ENCODE data around the gene RNF114. TPM values are rescaled to one million over a fixed set of nuclear protein-coding genes. Genes with fewer than 3 reads are reported as not detected.

Gene RNF114
- polyA plus RNA-seq, 3 donors = 66.1 to 86.6 (median 74.4) TPM

DNA sequence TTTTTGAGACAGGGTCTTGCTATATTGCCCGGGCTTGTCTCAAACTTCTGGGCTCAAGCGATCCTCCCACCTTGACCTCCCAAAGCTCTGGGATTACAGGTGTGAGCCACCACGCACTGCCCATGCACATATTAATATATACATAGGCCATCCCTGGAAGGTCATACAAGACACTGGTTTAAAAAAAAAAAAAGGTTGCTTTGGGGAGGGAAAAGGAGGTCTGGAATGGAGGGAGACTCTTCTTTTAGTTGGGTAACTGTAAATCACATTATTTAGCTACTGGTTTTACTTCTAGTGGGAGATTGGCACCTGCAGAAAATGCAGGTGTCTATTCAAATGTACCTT is 42.5 kb downstream of the RNF114 start:
- no peak for DNase-seq (ENCODE audit: extremely low read depth in 1 of 11, low read depth in 9 of 11, low spot score in 4 of 11)

DNA sequence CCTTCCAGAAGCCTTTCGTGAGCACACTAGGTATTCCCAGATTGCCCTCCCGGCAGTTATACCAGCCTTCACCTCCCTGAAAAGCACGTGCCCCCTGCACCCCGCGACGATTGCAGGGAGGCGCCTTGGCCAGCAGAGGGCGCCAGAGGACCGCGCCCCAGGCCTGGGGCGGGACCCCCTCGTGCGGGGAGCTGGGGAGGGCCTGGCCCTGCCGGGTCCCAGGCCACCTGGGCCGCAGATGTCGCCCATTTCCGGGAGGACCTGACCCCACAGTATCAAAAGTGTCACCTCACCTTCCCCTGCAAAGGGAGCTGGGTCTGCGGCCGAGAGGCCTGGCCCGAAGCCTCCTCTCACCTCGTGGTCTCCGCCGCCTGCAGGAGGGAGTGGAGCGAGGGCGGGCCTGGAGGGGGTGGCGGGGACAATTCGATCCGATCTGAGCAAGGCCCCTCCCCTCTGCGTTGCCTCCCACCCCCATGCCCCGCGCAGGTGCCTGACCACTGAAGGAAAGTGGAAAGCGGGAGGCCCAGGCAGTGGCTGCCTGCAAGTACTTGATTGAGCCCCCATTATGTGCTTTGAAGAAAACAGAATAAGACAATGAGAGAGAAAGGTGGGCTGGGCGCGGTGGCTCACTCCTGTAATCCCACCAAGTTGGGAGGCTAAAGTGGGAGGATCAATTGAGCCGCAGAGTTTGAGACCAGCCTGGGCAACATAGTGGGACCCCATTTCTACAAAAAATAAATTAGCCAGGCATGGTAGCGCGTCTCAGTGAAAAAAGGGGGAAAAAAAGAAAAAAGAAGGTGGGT is 43.0 kb downstream of the RNF114 start:
- DNase-seq (ENCODE audit: extremely low read depth in 1 of 11, low read depth in 9 of 11, low spot score in 4 of 11) = peak in 3 of 11 donors; percentile 31 to 46 (median 42)

DNA sequence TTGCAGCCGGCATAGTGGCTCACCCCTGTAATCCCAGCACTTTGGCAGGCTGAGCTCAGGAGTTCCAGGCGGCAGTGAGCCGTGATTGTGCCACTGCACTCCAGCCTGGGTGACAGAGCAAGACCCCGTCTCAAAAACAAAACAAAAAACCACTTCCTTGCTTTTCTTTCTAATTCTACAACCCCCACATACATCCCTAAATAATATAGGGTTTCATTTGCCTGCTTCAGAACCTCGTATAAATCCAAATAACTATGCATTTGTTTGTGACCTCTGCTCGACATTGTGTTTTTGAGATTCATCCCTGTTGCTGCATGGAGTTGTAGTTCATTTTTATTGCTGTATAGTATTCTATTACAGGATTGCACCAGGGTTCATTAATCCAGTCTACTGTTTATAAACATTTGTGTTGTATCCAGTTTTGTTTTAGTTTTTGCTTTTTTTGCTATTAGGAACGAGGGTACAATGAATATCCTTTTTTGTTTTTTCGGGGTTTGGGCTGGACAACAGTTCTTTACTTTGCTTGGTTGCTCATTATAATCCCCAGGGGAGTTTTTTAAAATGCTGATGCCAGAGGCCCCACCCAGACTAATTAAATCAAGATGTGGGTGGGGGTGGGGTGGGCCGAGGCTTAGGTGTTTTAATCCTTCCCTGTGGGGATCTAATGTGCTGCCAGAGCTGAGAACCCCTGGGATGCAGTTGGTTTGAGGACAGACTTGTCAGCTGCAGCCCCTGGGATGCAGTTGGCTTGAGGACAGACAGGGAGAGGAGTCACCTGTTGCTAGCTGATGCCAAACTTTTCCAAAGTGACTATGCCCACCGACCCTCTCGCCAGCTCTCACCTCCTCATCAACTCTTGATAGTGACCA is 44.2 kb downstream of the RNF114 start:
- DNase-seq (ENCODE audit: extremely low read depth in 1 of 11, low read depth in 9 of 11, low spot score in 4 of 11) = no peak

DNA sequence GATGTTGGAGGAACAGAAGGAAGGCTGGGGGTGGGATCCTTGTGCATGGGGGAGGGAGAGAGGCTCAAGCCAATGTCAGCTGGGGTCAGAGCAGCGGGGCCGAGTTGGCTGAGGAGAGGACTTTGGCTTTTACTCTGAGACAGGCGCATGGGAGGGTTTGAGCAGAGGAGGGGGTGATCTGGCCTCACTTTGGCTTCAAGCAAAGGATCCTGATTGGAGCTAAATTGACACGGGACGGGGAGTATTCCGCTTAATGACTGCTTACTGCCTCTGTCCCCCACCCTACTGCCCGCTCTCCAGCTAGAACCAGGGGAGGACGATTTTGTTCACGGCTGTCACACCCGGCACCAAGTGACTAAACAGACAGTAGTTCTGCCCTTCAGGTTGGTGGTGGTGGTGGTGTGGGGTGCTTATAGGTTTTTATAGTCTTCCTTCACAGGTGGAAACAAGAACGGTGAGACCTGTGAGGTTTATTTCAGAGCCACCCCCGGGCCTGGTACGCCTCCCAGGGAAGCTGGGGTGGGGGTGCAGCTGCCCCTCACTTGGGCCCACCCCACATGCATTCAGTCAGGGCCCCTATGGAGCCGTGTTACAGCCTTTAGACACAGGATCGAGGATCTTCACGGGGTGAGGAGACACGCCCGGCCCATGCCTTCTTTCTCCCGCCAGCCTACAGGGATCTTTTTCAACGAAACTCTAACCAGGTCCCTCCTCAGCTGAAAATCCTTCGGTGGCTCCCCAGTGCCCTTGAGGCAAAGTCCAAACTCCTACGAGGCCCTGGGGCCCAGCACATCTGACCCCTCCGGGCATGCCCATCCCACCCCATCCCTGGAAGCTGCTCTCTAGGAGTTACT is 45.2 kb downstream of the RNF114 start:
- no peak for DNase-seq (ENCODE audit: extremely low read depth in 1 of 11, low read depth in 9 of 11, low spot score in 4 of 11)

DNA sequence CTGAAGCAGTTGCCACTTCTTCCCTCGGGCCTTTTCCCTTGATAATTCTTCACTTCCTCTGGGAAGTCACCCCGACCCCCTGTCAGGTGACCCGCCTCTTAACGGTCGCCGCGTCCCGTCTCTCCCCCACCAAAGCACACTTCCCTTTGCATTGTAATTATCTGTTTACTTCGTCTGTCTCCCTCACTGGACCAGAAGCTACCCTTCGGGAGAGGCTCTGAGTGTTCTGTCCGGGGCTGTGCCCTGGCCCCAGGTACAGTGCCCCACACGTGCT is 45.8 kb downstream of the RNF114 start:
- no peak for DNase-seq (ENCODE audit: extremely low read depth in 1 of 11, low read depth in 9 of 11, low spot score in 4 of 11)

DNA sequence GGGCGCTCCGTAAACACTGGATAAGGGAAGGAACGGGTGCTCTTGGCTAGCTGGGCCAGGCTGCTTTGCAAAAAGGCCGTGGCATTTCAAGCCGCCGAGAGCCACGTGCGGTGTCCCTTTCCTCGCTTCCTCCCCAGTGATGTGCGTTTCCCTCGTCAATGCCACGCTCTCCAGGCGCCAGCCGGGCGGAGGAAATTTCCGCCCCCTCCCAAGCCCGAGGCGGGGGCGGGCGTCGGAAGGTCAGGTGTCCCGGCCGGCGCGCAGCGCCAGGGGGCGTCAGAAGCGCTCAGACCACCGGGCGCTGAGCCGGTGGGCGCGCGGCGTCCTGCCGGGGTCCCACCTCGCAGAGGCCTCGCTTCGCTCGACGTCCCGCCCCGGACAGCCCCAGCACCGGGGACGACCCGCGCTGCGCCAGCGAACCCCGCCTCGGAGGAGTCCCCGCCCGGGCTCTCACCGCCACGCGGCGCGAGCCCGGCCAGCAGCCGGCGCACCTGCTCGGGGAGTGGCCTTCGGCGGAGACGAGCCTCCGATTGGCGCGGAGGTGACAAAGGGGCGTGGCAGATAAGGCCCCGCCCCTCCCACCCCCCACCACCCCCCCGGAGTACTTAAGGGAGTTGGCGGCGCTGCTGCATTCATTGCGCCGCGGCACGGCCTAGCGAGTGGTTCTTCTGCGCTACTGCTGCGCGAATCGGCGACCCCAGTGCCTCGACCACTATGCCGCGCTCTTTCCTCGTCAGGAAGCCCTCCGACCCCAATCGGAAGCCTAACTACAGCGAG is 46.3 kb downstream of the RNF114 start, which contains the start of gene SNAI1:
Gene SNAI1, plus strand, starts transcription at position 635 of the 777 bp plus-strand sequence. Its CDS starts 80 bp downstream, at position 715.
- peak; percentile 68 to 82 (median 76) for DNase-seq (ENCODE audit: extremely low read depth in 1 of 11, low read depth in 9 of 11, low spot score in 4 of 11)

DNA sequence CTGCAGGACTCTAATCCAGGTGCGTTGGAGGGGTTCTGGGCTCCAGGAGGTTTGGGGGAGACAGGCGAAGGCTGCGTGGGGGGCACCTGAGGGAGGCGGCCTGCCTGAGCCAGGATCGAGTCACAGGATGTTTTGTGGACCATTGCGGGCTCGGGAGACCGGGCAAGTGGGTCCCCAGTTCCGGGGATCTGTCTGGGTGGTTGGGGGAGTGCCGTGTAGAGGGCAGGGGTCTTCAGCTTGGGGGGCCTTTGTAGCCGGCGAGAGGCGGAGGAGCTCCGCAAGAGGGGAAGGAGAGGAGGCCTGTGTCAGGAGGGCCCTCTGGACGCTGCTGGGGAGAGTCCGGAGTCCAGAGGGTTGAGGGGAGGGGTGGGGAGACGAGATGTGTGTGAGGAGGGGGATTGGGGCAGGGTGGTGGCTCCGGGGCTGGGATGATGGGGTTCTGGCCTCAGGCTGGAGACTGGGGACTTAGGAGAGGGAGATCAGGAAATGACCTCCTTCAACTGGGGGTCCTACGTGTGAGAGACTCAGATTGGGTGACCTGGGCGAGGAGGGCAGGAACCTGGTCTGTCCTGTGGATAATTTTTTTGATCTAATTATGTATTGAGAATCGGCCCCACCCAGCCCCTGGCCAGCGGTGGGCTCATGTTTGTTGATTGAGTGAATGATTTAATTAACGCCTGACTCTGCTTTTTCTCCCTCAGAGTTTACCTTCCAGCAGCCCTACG is 47.1 kb downstream of the RNF114 start:
- no peak for DNase-seq (ENCODE audit: extremely low read depth in 1 of 11, low read depth in 9 of 11, low spot score in 4 of 11)

DNA sequence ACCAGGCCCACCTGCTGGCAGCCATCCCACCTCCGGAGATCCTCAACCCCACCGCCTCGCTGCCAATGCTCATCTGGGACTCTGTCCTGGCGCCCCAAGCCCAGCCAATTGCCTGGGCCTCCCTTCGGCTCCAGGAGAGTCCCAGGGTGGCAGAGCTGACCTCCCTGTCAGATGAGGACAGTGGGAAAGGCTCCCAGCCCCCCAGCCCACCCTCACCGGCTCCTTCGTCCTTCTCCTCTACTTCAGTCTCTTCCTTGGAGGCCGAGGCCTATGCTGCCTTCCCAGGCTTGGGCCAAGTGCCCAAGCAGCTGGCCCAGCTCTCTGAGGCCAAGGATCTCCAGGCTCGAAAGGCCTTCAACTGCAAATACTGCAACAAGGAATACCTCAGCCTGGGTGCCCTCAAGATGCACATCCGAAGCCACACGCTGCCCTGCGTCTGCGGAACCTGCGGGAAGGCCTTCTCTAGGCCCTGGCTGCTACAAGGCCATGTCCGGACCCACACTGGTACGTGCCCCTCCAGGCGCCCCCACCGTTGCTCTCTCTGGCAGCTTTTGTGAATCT is 47.7 kb downstream of the RNF114 start:
- no peak for DNase-seq (ENCODE audit: extremely low read depth in 1 of 11, low read depth in 9 of 11, low spot score in 4 of 11)

DNA sequence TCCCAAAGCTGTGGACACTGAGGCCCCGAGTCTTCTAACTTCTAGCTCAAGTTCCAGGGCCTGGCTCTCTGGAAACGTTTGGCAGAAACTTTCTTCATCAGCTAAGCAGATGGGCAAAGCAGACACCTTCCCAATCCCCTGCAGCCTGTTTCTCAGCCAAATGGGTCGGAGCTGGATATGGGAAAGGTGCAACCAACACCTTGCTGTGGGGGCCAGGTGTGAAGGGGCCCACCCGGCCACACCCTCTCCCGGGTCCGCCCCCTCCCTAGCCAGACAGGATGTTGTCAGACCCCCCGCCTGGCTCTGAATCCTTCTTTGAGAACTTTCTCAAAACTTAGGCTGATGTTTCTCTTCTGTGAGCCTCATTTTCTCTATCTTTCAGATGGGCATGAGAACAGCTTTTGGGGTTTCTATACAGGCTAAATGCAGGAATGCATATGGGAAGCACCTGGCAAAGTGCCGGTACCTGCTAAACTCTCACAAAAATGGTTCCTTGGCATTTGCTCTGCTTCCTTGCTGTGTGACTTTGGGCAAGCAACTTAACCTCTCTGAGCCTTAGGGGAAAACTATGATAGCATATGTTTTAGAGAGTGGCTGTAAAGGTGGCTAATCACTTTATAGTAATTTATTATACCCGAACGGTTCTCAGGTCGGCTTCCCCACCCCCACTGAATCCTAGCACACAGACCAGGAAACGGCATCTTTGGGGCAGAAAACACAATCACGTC is 48.4 kb downstream of the RNF114 start:
- no peak for DNase-seq (ENCODE audit: extremely low read depth in 1 of 11, low read depth in 9 of 11, low spot score in 4 of 11)

DNA sequence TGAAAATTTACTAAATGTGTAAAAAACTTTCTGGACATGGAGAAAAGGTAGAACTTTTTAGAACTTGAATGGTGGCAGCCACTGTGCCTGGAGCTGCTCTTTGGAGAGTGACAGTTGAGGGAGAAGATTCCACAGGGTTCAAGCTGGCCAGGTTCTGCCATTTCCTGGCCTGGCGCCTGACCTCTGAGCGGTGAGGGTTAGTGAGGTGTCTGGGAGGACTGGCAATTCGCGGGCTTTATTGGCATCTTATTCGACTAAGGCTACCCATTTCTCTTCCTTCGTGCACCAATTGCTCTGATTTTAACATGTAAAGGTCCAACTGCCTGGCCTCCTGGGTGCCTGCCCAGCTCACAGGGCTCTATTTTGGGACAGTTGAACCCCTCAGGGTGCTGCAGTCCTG is 49.0 kb downstream of the RNF114 start:
- no peak for DNase-seq (ENCODE audit: extremely low read depth in 1 of 11, low read depth in 9 of 11, low spot score in 4 of 11)

DNA sequence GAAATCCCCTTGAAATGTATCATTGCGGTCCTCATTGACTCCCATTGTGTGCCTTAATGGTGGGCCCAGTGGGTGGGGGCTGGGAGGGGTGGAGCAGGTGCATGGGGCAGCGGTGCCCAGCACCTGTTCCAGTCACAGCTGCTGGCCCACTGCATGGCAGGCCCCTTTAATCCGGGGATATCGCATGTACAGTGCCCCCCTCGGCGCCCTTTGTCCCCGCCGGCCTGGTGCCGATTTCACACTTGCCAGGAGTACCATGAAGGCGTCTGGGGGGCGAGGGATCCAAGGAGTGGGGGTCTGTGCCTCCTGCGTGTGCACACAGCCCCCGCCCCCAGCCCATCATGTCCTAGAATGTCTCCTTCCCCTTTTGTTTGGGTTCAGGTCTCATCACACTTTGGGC is 49.4 kb downstream of the RNF114 start:
- no peak for DNase-seq (ENCODE audit: extremely low read depth in 1 of 11, low read depth in 9 of 11, low spot score in 4 of 11)

DNA sequence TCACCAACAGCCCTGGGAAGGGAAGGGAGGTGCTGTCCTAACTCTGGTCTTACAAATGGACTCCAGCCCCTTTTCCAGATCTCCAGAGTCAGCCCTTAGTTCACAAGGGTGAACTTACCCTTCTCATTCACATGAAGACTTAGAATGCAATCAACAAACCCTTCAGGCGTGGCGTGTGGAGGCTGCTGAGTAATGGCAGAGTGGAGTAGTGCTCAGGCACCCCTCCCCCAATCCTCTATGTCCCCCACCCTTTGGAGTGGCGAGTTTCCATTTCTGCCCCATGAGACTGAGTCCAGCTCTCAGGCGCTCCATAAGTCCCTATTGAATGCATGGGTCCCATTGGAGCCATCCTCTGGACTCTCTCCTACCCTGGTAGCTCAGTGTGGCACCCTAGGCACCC is 49.9 kb downstream of the RNF114 start:
- no peak for DNase-seq (ENCODE audit: extremely low read depth in 1 of 11, low read depth in 9 of 11, low spot score in 4 of 11)

DNA sequence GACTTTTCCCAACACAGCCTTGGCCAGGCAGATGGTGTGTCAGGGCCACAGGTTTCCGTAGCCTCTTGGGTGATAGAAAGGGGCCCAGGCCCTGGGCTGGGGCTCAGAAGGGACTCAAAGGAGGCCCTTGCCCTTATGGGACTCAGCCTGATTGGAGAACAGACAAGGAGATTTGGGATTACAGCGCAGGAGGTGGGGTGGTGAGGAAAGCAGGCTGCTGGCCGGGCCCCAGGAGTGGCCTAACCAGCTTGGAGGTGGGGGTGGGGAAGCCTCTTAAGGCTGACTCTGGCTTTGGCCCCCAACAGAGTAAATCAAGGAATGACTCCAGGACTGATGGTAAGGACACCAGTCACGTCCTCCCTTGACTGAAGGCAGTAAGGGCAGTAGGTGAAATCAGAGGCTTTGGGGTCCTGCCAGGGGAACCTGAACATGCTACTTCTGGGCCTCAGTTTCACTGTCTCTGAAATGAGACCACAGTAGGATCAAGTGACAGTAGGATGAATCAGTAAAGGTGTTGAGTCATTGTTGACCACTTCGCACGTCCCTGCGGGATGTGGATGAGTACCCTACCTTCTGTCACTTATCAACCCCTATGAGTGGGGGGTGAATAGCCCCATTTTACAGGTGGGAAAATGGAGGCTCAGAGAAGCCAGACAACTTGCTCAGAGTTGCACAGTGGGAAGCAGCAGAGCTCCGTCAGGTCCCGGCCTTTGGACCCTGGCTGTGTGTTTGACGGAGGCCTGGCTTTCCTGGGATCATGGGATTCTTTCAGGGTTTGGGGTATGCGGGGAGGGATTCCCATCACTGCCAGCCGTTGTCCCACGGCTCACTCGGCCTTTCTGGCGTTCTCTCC is 51.0 kb downstream of the RNF114 start:
- no peak for DNase-seq (ENCODE audit: extremely low read depth in 1 of 11, low read depth in 9 of 11, low spot score in 4 of 11)

DNA sequence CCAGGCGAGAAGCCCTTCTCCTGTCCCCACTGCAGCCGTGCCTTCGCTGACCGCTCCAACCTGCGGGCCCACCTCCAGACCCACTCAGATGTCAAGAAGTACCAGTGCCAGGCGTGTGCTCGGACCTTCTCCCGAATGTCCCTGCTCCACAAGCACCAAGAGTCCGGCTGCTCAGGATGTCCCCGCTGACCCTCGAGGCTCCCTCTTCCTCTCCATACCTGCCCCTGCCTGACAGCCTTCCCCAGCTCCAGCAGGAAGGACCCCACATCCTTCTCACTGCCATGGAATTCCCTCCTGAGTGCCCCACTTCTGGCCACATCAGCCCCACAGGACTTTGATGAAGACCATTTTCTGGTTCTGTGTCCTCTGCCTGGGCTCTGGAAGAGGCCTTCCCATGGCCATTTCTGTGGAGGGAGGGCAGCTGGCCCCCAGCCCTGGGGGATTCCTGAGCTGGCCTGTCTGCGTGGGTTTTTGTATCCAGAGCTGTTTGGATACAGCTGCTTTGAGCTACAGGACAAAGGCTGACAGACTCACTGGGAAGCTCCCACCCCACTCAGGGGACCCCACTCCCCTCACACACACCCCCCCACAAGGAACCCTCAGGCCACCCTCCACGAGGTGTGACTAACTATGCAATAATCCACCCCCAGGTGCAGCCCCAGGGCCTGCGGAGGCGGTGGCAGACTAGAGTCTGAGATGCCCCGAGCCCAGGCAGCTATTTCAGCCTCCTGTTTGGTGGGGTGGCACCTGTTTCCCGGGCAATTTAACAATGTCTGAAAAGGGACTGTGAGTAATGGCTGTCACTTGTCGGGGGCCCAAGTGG is 51.9 kb downstream of the RNF114 start:
- no peak for DNase-seq (ENCODE audit: extremely low read depth in 1 of 11, low read depth in 9 of 11, low spot score in 4 of 11)

DNA sequence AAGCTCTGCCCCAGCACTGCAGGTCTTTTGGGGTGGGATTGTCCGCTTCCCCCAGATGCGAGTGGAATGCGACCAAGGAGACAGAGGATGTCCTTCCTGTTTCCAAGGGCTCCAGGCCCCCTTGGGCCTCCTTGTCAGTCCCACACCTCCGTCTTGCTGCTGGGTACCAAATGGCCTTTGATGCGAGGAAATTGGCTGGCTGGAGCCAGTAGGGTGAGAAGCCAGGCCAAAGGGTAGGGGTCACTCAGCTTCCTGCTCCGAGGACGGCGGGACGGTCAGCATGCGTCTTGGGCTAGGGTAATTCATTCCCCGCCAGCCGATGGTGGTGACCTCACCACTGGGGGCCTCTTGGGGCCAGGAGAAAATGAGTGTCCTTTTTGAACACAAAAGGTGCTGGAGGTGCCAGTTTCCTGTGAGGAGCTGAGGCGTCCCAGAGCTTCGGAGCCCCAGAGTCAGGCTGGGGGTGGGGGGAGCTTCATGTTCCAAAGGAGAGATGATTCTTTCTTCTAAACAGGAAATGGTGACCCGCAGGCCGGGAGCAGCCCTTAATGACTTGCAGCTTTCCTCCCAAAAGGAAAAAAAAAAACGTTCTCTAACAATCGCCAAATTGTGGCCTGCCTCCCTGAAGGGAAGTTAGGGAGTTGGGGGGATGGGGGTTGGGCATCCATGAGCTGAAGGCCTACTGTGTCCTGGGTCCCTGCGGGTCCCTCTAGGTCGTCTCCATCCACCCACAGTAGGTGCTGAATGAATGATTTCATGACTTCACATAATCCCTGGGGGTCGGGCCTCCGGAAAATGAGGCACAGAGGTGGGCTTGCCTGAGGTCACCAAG is 53.3 kb downstream of the RNF114 start:
- peak in 6 of 11 donors; percentile 39 to 67 (median 64) for DNase-seq (ENCODE audit: extremely low read depth in 1 of 11, low read depth in 9 of 11, low spot score in 4 of 11)

Measured in renal cortex interstitium (tissue), 11 donors.